Common myeloid progenitor, CD34-positive (primary cell): ENCODE measurements around the gene SLC7A4.
"Not testable (repeated sequence)": the region's sequence is repeated elsewhere in the genome, so short reads cannot be mapped to it uniquely, and the experiment has no call there.

Experiments used
- CTCF ChIA-PET: fragments of 350-600 bp; sonication (Branson Sonifier 250); formaldehyde crosslinking; loops from one replicate; lab custom pipeline; 2021; ENCODE audit warnings: antibody characterized with exemption; lab: Charles Lee
- POLR2A ChIA-PET: fragments of 350-600 bp; sonication (Branson Sonifier 250); formaldehyde crosslinking; loops from one replicate; lab custom pipeline; 2021; ENCODE audit warnings: antibody characterized with exemption; lab: Charles Lee
- DNase-seq, 3 donors: peaks; one replicate each; pipeline versions ENCODE4 v3.0.0 to v3.0.0-alpha.2; 2013
- H3K27ac ChIP-seq, 2 experiments: 1 replicate in 1 of 2; 2 replicates in 1 of 2; pipeline ENCODE4 v1.7.0; 2013; ENCODE audit warnings: inconsistent platforms in 2 of 2, low read length in 2 of 2, mild to moderate bottlenecking in 2 of 2, low read depth in 1 of 2, moderate library complexity in 1 of 2; ENCODE audit not compliant: severe bottlenecking in 2 of 2, insufficient read depth in 1 of 2, poor library complexity in 1 of 2
- H3K27me3 ChIP-seq, 5 experiments: replicated peaks in 2 of 5; 1 replicate in 3 of 5; 2 replicates in 2 of 5; pipeline versions ENCODE4 v1.6.1 to v1.7.0; 2013; ENCODE audit warnings: low read length in 4 of 5, mild to moderate bottlenecking in 2 of 5, moderate library complexity in 2 of 5, inconsistent platforms in 1 of 5; ENCODE audit not compliant: insufficient read depth in 5 of 5, control insufficient read depth in 4 of 5
- H3K36me3 ChIP-seq, 4 experiments: 1 replicate in 2 of 4; 2 replicates in 2 of 4; pipeline versions ENCODE4 v1.6.1 to v1.7.0; 2013; ENCODE audit warnings: low read length in 3 of 4, control low read depth in 1 of 4, mild to moderate bottlenecking in 1 of 4; ENCODE audit not compliant: control insufficient read depth in 4 of 4, insufficient read depth in 4 of 4
- H3K4me1 ChIP-seq, 4 experiments: 1 replicate in 3 of 4; 2 replicates in 1 of 4; pipeline versions ENCODE4 v1.6.1 to v1.7.1; 2013; ENCODE audit warnings: low read length in 3 of 4, mild to moderate bottlenecking in 3 of 4, control low read depth in 1 of 4, inconsistent platforms in 1 of 4, moderate library complexity in 1 of 4; ENCODE audit not compliant: control insufficient read depth in 4 of 4, insufficient read depth in 4 of 4; ENCODE audit errors: control extremely low read depth in 1 of 4
- H3K4me3 ChIP-seq, 7 experiments: 1 replicate in 4 of 7; 2 replicates in 3 of 7; pipeline versions ENCODE4 v1.5.1 to v1.7.0; 2013; ENCODE audit warnings: mild to moderate bottlenecking in 7 of 7, low read length in 6 of 7, moderate library complexity in 6 of 7, inconsistent platforms in 2 of 7, low read depth in 2 of 7, control low read depth in 1 of 7; ENCODE audit not compliant: insufficient read depth in 4 of 7, control insufficient read depth in 1 of 7; ENCODE audit errors: extremely low read depth in 1 of 7
- H3K9me3 ChIP-seq, 5 experiments: 1 replicate in 4 of 5; 2 replicates in 1 of 5; pipeline versions ENCODE4 v1.6.1 to v1.7.1; 2013; ENCODE audit warnings: low read length in 4 of 5, mild to moderate bottlenecking in 2 of 5, inconsistent platforms in 1 of 5, low read depth in 1 of 5, moderate library complexity in 1 of 5; ENCODE audit not compliant: control insufficient read depth in 4 of 5, insufficient read depth in 2 of 5; ENCODE audit errors: control extremely low read depth in 1 of 5
- WGBS: methylation state at CpG from one replicate; pipeline ENCODE4 v1.1.5; 2013; ENCODE audit not compliant: insufficient coverage; 5-methylcytosine and 5-hydroxymethylcytosine counted together

Gene SLC7A4

GRCh38 chr22:21075516-21076138 lies 43.3 kb upstream of the SLC7A4 start:
- CTCF ChIA-PET = interaction anchor here (0.6 to 0.7 kb wide), 2 partner anchors 27 to 876 kb away, joined by 3 to 4 read pairs; no protein-coding TSS in a partner anchor
- Histone ChIP-seq H3K27ac (no peak overlapping the region), H3K4me3 (no peak overlapping the region), H3K27me3 (peaks cover 0 to 5% (median 0%) of the 10 kb centered on the region in 5 experiments), H3K9me3 (peaks cover 0 to 3% (median 0%) of the 10 kb centered on the region in 5 experiments), H3K36me3 (no peaks in the 10 kb centered on the region), H3K4me1 (no peaks in the 10 kb centered on the region)
- POLR2A ChIA-PET = no interaction called here
- DNase-seq = no peak
- 96% methylated on average over 11 of the region's 14 CpGs for WGBS

- 73% methylated on average over 5 of the region's 7 CpGs for WGBS
- ChIA-PET POLR2A (interaction anchor here (0.6 kb wide), 1 partner anchor 280 kb away, joined by 3 read pairs; no protein-coding TSS in a partner anchor), CTCF (no interaction called here)
- Histone ChIP-seq H3K9me3 (peaks cover 0 to 3% (median 0%) of the 10 kb centered on the region in 5 experiments), H3K4me3 (no peak overlapping the region), H3K4me1 (no peaks in the 10 kb centered on the region), H3K27ac (no peak overlapping the region), H3K27me3 (peaks cover 0 to 8% (median 0%) of the 10 kb centered on the region in 5 experiments), H3K36me3 (no peaks in the 10 kb centered on the region)
- peak in 2 of 3 donors; percentile 22 to 25 for DNase-seq
Measured at GRCh38 chr22:21074102-21074715, 41.8 kb upstream of the SLC7A4 start.

GRCh38 chr22:21073482-21073881 lies 41.1 kb upstream of the SLC7A4 start:
- no peak for DNase-seq
- 96% methylated on average over 5 of the region's 5 CpGs for WGBS
- ChIA-PET POLR2A (no interaction called here), CTCF (interaction anchor here (1.8 kb wide), 1 partner anchor 29 kb away, joined by 4 read pairs; no protein-coding TSS in a partner anchor)
- Histone ChIP-seq H3K4me1 (no peaks in the 10 kb centered on the region), H3K4me3 (no peak overlapping the region), H3K27ac (no peak overlapping the region), H3K36me3 (no peaks in the 10 kb centered on the region), H3K27me3 (peaks cover 0 to 8% (median 0%) of the 10 kb centered on the region in 5 experiments), H3K9me3 (peaks cover 0 to 3% (median 0%) of the 10 kb centered on the region in 5 experiments)

GRCh38 chr22:21073023-21073422 lies 40.7 kb upstream of the SLC7A4 start:
- no CpG with 5 or more reads among the region's 3 CpGs for WGBS
- POLR2A ChIA-PET = no interaction called here

GRCh38 chr22:21071796-21072195 lies 39.4 kb upstream of the SLC7A4 start:
- H3K36me3 ChIP-seq, H3K27ac ChIP-seq, H3K27me3 ChIP-seq, H3K4me1 ChIP-seq, H3K9me3 ChIP-seq, DNase-seq, POLR2A ChIA-PET, H3K4me3 ChIP-seq: not testable (repeated sequence)
- CTCF ChIA-PET = interaction anchor here (1.8 kb wide), 1 partner anchor 30 kb away, joined by 4 read pairs; no protein-coding TSS in a partner anchor
- 100% methylated on average over 4 of the region's 8 CpGs for WGBS

More at GRCh38 chr22:21073023-21073422, 40.7 kb upstream of the SLC7A4 start:
- Histone ChIP-seq H3K27me3 (peaks cover 0 to 8% (median 0%) of the 10 kb centered on the region in 5 experiments), H3K4me3 (no peak overlapping the region), H3K9me3 (peaks cover 0 to 3% (median 0%) of the 10 kb centered on the region in 5 experiments), H3K4me1 (no peaks in the 10 kb centered on the region), H3K36me3 (no peaks in the 10 kb centered on the region), H3K27ac (no peak overlapping the region)
- CTCF ChIA-PET = interaction anchor here (1.8 kb wide), 1 partner anchor 29 kb away, joined by 4 read pairs; no protein-coding TSS in a partner anchor
- DNase-seq = no peak

- no peaks in the 10 kb centered on the region for H3K36me3 ChIP-seq
- peaks cover 0 to 3% (median 0%) of the 10 kb centered on the region in 5 experiments for H3K9me3 ChIP-seq
- CTCF ChIA-PET = no interaction called here
- whole genome bisulfite sequencing = 91% methylated on average over 17 of the region's 17 CpGs
- H3K27ac ChIP-seq = no peak overlapping the region
- H3K4me3 ChIP-seq = no peak overlapping the region
- H3K4me1 ChIP-seq = no peaks in the 10 kb centered on the region
- DNase-seq = no peak
- peaks cover 0 to 8% (median 0%) of the 10 kb centered on the region in 5 experiments for H3K27me3 ChIP-seq
- POLR2A ChIA-PET = no interaction called here
Measured at GRCh38 chr22:21070690-21071615, 38.6 kb upstream of the SLC7A4 start.
